ENCODE results near the gene LRCOL1.

LRCOL1 gene

GRCh38 chr12:132606927-132607326 lies 3.5 kb downstream of the LRCOL1 start:
- Histone ChIP-seq H3K27ac (ENCODE audit: extremely low read depth, low read depth, low read length) (no peak overlapping the region), H3K4me3 (ENCODE audit: low read depth, low read length) (no peak overlapping the region), H3K4me1 (ENCODE audit: control insufficient read depth, insufficient read depth, low read length) (no peaks in the 10 kb centered on the region), H3K36me3 (ENCODE audit: control insufficient read depth in 2 of 2, insufficient read depth in 1 of 2, low read length in 2 of 2) (no peaks in the 10 kb centered on the region), H3K9me3 (ENCODE audit: control insufficient read depth, insufficient read depth, low read depth, low read length) (no peaks in the 10 kb centered on the region)
- CTCF ChIA-PET = no interaction called here
- no peak for TF ChIP-seq ZBTB7A (tag by site-specific recombination; IDR thresholded peaks at IDR 0.05; ENCODE audit: low read depth)
- no peak for TF ChIP-seq MYNN (tag by site-specific recombination; IDR thresholded peaks at IDR 0.05; ENCODE audit: borderline replicate concordance)
- TF ChIP-seq ZNF423 (tag by site-specific recombination; IDR thresholded peaks at IDR 0.05) = no peak
- no peak for TF ChIP-seq REPIN1 (tag by site-specific recombination; IDR thresholded peaks at IDR 0.05; ENCODE audit: low read depth)
- TF ChIP-seq MZF1 (tag by site-specific recombination; IDR thresholded peaks at IDR 0.05; ENCODE audit: borderline replicate concordance) = no peak
- TF ChIP-seq ZSCAN16 (tag by site-specific recombination; IDR thresholded peaks at IDR 0.05) = no peak
- TF ChIP-seq EGR2 (tag by site-specific recombination; IDR thresholded peaks at IDR 0.05; ENCODE audit: low read depth) = no peak
- no peak for TF ChIP-seq ZBTB49 (tag by site-specific recombination; IDR thresholded peaks at IDR 0.05; ENCODE audit: low read depth)
- POLR2A ChIA-PET = interaction anchor here (0.7 kb wide), 1 partner anchor 8 kb away, joined by 3 read pairs; no protein-coding TSS in a partner anchor

GRCh38 chr12:132606466-132606865 lies 3.9 kb downstream of the LRCOL1 start:
- H3K4me3 ChIP-seq (ENCODE audit: low read depth, low read length) = no peak overlapping the region
- no peaks in the 10 kb centered on the region for H3K9me3 ChIP-seq (ENCODE audit: control insufficient read depth, insufficient read depth, low read depth, low read length)
- no peaks in the 10 kb centered on the region for H3K36me3 ChIP-seq (ENCODE audit: control insufficient read depth in 2 of 2, insufficient read depth in 1 of 2, low read length in 2 of 2)
- TF ChIP-seq ZBTB26 (tag by site-specific recombination; optimal IDR thresholded peaks at IDR 0.05) (no peak), ZBTB11 (tag by site-specific recombination; conservative IDR thresholded peaks at IDR 0.05; ENCODE audit: low read depth) (no peak), ZBTB6 (tag by site-specific recombination; IDR thresholded peaks at IDR 0.05) (no peak), ZNF629 (tag by site-specific recombination; IDR thresholded peaks at IDR 0.05) (no peak), CTCF (tag by site-specific recombination; IDR thresholded peaks at IDR 0.05) (no peak), MZF1 (tag by site-specific recombination; IDR thresholded peaks at IDR 0.05; ENCODE audit: borderline replicate concordance) (no peak), ZBTB7A (tag by site-specific recombination; IDR thresholded peaks at IDR 0.05; ENCODE audit: low read depth) (no peak)
- H3K4me1 ChIP-seq (ENCODE audit: control insufficient read depth, insufficient read depth, low read length) = no peaks in the 10 kb centered on the region
- ChIA-PET CTCF (no interaction called here), POLR2A (interaction anchor here (0.7 kb wide), 1 partner anchor 8 kb away, joined by 3 read pairs; no protein-coding TSS in a partner anchor)
- no peak overlapping the region for H3K27ac ChIP-seq (ENCODE audit: extremely low read depth, low read depth, low read length)
